ENCODE measurements around the gene NRP1. TPM values are rescaled to one million over a fixed set of nuclear protein-coding genes. Genes with fewer than 3 reads are reported as not detected.

Gene NRP1
- total RNA-seq, 1 experiment from 2014 or later: 0.71 TPM

DNA sequence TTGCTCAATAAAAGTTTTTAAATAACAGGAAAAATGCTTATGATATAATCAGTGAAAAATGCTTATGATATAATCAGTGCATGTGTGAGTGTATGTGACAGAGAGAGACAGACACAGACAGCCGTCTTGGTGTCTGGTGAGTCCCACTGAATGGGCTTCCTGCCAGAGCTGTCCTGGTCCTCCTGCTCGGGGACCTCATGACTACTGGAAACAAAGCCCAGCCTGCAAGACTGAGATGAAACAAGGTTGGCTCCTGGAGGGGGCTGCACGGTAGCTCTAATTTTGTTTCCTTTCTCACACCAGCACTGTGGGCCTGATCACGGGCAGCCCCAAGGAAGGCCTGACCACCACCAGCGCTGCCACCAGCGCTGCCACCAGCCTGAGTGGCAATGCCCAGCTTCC lies 57.3 kb downstream of the NRP1 start:
- no peak for DNase-seq
- Histone ChIP-seq H3K27me3 (ENCODE audit: low read length) (no peaks in the 10 kb centered on the region), H3K9me2 (replicated peaks; ENCODE audit: insufficient read depth, low read length) (no peaks in the 10 kb centered on the region), H3K4me2 (ENCODE audit: low read depth, low read length, poor library complexity, severe bottlenecking) (no peak overlapping the region), H3K4me1 (ENCODE audit: low read length) (no peaks in the 10 kb centered on the region), H3K4me3 (ENCODE audit: low read length) (no peak overlapping the region), H4K20me1 (ENCODE audit: insufficient read depth, low read depth, low read length) (no peaks in the 10 kb centered on the region), H3K9me3 (ENCODE audit: low read length) (no peaks in the 10 kb centered on the region), H3K9ac (ENCODE audit: low read length) (no peak overlapping the region), H3K36me3 (ENCODE audit: insufficient read depth, low read length) (no peaks in the 10 kb centered on the region), H3K79me2 (ENCODE audit: low read length) (no peaks in the 10 kb centered on the region), H3K27ac (ENCODE audit: low read length) (no peak overlapping the region), H2AFZ (ENCODE audit: low read length) (no peak overlapping the region)

DNA sequence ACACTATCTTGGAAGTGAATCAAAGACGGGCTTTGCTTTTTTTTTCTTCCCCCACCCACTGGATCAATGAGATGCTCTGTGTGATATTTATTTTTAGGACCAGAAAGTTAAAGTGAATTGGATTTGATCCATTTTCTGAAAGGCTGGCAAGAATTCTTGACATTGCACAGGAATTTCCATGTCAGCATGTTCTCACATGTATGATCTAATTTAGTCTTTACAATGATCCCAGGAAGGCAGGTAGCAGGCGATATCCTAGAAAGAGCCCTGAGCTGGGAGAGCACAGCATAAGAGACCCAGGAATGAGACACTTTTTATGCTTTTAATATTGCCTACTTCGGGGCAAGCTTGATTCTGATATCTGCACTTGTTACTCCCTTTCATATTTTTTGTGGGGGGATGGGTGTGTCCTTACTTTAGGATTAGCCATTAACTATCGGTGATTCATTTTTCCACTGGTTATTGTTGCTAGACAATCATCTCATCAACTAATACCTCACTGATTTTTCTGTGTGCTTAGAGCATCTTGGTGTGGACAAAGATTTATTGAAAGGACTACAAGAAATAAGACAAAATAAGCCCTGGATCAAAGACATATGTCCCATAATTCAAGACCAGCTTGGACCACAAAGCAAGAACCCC lies 58.1 kb downstream of the NRP1 start:
- H3K9me2 ChIP-seq (replicated peaks; ENCODE audit: insufficient read depth, low read length): no peaks in the 10 kb centered on the region
- H3K27me3 ChIP-seq (ENCODE audit: low read length): no peaks in the 10 kb centered on the region
- no peaks in the 10 kb centered on the region for H3K4me1 ChIP-seq (ENCODE audit: low read length)
- no peaks in the 10 kb centered on the region for H3K36me3 ChIP-seq (ENCODE audit: insufficient read depth, low read length)
- no peak for DNase-seq
- no peak overlapping the region for H3K4me2 ChIP-seq (ENCODE audit: low read depth, low read length, poor library complexity, severe bottlenecking)
- H3K9ac ChIP-seq (ENCODE audit: low read length): no peak overlapping the region
- H3K27ac ChIP-seq (ENCODE audit: low read length): no peak overlapping the region
- no peaks in the 10 kb centered on the region for H4K20me1 ChIP-seq (ENCODE audit: insufficient read depth, low read depth, low read length)
- H2AFZ ChIP-seq (ENCODE audit: low read length): no peak overlapping the region
- H3K79me2 ChIP-seq (ENCODE audit: low read length): no peaks in the 10 kb centered on the region
- no peaks in the 10 kb centered on the region for H3K9me3 ChIP-seq (ENCODE audit: low read length)
- H3K4me3 ChIP-seq (ENCODE audit: low read length): no peak overlapping the region

DNA sequence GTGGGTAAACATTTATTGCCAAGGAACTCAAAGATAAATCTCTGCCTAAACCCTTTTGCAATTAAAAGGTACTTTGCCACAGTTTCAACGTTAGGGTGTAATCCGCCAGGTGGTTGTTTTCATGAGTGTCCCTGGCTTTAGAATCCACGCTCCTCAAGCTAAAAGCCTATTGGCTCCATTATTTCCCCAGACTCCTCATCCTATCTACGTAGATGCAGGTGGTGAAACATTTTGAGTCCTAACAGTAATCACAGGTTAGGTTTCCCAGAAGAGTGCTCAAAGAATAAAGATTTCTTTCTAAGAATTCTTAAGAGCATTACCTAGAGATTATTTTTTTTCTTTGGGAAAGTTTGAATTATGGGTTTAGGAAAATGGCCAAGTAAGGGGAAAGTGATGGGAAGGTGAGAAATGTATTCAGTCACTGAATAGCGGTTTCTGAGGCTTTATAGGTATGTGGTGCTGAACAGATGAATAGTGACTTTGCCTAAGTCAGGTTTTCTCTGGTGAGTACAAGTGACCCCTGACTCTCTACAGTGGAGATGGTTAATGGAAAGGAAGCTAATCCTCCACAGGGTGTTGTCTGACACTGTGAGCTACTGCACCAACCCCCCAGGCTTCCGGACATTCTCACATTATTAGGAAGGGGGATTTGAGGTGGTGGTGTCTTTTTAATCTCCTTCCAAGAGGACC lies 60.2 kb downstream of the NRP1 start:
- Histone ChIP-seq H3K27me3 (ENCODE audit: low read length) (no peaks in the 10 kb centered on the region), H3K9me3 (ENCODE audit: low read length) (no peaks in the 10 kb centered on the region), H3K36me3 (ENCODE audit: insufficient read depth, low read length) (no peaks in the 10 kb centered on the region), H3K4me1 (ENCODE audit: low read length) (no peaks in the 10 kb centered on the region), H3K9me2 (replicated peaks; ENCODE audit: insufficient read depth, low read length) (no peaks in the 10 kb centered on the region), H3K27ac (ENCODE audit: low read length) (no peak overlapping the region), H3K4me2 (ENCODE audit: low read depth, low read length, poor library complexity, severe bottlenecking) (no peak overlapping the region), H3K9ac (ENCODE audit: low read length) (no peak overlapping the region), H3K79me2 (ENCODE audit: low read length) (no peaks in the 10 kb centered on the region), H4K20me1 (ENCODE audit: insufficient read depth, low read depth, low read length) (no peaks in the 10 kb centered on the region), H2AFZ (ENCODE audit: low read length) (no peak overlapping the region), H3K4me3 (ENCODE audit: low read length) (no peak overlapping the region)
- DNase-seq: no peak

DNA sequence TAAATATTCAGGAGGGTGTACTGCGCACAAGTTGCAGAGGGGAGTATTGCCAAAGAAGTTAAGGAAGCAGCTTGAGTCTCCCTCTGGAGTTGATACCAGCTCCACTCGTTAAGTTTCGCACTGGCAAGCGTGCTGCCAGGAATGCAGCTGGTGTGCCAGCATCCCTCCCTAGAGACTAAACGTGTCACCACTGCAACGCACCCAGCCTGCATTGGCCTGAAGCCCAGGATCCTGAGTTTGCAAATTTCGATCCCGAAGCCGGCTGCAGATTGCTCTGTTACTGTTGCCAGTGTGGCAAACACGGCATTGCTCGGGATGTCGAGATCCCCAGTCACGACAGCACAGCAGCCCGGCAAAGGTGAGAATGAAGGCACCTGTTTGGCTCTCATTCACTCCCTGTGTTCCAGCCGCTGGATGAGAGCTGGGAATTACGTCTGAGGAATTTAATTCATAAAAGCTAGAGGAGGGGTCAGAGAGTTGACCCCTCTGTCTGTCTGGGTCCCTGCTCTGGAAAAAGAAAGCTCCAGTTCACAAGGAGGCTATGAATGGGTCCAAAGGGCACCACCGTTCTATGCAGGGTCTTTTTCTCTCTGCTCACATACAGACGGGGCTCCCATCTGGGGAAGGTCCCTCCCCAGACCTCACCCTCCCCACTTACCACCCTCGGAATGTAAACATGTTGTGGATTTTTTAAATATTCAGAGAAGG lies 61.0 kb downstream of the NRP1 start:
- Histone ChIP-seq H3K4me2 (ENCODE audit: low read depth, low read length, poor library complexity, severe bottlenecking) (no peak overlapping the region), H3K4me3 (ENCODE audit: low read length) (no peak overlapping the region), H3K9ac (ENCODE audit: low read length) (no peak overlapping the region), H4K20me1 (ENCODE audit: insufficient read depth, low read depth, low read length) (no peaks in the 10 kb centered on the region), H3K27me3 (ENCODE audit: low read length) (no peaks in the 10 kb centered on the region), H3K9me3 (ENCODE audit: low read length) (no peaks in the 10 kb centered on the region), H3K9me2 (replicated peaks; ENCODE audit: insufficient read depth, low read length) (no peaks in the 10 kb centered on the region), H3K4me1 (ENCODE audit: low read length) (no peaks in the 10 kb centered on the region), H3K36me3 (ENCODE audit: insufficient read depth, low read length) (no peaks in the 10 kb centered on the region), H2AFZ (ENCODE audit: low read length) (no peak overlapping the region), H3K27ac (ENCODE audit: low read length) (no peak overlapping the region), H3K79me2 (ENCODE audit: low read length) (no peaks in the 10 kb centered on the region)
- DNase-seq: no peak

DNA sequence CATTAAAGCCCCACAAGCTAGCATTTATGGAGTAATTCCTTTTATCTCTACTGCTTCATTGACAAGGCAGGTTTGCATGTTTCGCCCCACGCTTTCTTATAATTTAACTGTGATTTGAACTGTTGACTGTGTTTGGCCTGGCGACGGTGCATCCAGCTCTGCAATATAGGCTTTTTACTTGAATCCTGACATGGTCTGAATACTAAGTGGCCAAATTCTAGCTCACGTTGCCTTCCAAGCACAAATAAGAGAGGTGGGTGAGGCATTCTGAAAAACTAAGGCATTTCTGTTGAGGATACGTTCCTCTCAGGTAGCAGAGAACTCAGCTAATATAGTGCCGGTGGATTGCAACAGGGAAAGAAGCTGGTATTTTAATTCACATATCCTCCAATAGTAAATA lies 61.8 kb downstream of the NRP1 start:
- no peaks in the 10 kb centered on the region for H3K27me3 ChIP-seq (ENCODE audit: low read length)
- no peaks in the 10 kb centered on the region for H3K36me3 ChIP-seq (ENCODE audit: insufficient read depth, low read length)
- H3K4me2 ChIP-seq (ENCODE audit: low read depth, low read length, poor library complexity, severe bottlenecking): no peak overlapping the region
- H3K4me1 ChIP-seq (ENCODE audit: low read length): no peaks in the 10 kb centered on the region
- no peaks in the 10 kb centered on the region for H4K20me1 ChIP-seq (ENCODE audit: insufficient read depth, low read depth, low read length)
- H3K4me3 ChIP-seq (ENCODE audit: low read length): no peak overlapping the region
- no peak overlapping the region for H3K27ac ChIP-seq (ENCODE audit: low read length)
- DNase-seq: no peak
- H3K9me2 ChIP-seq (replicated peaks; ENCODE audit: insufficient read depth, low read length): no peaks in the 10 kb centered on the region
- no peak overlapping the region for H2AFZ ChIP-seq (ENCODE audit: low read length)
- no peak overlapping the region for H3K9ac ChIP-seq (ENCODE audit: low read length)
- H3K9me3 ChIP-seq (ENCODE audit: low read length): no peaks in the 10 kb centered on the region
- no peaks in the 10 kb centered on the region for H3K79me2 ChIP-seq (ENCODE audit: low read length)

DNA sequence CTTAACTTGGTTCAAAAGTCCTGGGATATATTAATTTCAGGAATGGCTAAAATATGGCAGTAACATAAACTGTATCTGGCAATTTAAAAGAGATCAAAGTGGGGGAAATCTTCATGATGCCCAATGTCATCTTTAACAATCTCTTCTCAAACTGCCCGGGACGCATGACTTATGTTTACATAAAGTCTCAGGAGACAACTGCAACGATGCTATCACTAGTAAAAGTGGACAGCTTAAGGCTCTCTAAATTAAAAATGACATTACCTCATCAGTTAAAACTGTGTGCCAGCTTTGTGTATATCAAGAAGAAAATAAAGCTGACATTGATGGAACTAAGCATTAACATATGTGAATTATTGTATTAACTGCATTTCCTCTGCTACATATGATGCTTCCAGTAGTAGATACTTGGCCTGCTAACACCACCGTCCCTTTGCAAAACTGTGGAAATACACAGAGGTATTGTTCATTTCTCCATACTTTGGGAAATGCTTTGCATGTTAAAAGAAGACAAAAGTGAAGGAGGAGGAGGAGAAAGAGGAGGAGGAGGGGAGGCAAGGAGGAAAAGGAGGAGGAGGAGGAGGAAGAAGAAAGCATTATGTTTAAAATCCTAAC lies 62.4 kb downstream of the NRP1 start:
- Histone ChIP-seq H3K4me2 (ENCODE audit: low read depth, low read length, poor library complexity, severe bottlenecking) (no peak overlapping the region), H3K79me2 (ENCODE audit: low read length) (no peaks in the 10 kb centered on the region), H3K36me3 (ENCODE audit: insufficient read depth, low read length) (no peaks in the 10 kb centered on the region), H3K27ac (ENCODE audit: low read length) (no peak overlapping the region), H3K9me3 (ENCODE audit: low read length) (no peaks in the 10 kb centered on the region), H3K4me3 (ENCODE audit: low read length) (no peak overlapping the region), H4K20me1 (ENCODE audit: insufficient read depth, low read depth, low read length) (no peaks in the 10 kb centered on the region), H3K9me2 (replicated peaks; ENCODE audit: insufficient read depth, low read length) (no peaks in the 10 kb centered on the region), H3K4me1 (ENCODE audit: low read length) (no peaks in the 10 kb centered on the region), H2AFZ (ENCODE audit: low read length) (no peak overlapping the region), H3K9ac (ENCODE audit: low read length) (no peak overlapping the region), H3K27me3 (ENCODE audit: low read length) (no peaks in the 10 kb centered on the region)
- no peak for DNase-seq

DNA sequence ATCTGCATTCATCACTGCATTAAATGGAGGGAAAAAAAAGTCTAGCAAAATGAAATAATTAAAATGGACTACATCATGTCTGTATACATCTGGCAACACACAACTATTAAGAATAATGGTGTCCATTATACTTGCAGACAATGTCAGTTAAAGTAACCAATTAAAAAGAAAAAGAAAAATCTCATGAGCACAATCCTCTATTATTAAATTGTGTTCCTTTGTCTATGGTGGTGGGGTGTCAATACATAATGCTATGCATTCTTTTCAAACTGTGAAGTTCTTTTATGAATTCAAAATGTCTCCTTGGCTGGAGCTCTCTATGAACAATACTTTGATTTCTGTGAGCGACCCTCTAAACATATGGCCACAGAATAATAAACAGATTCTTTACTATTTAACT lies 63.5 kb downstream of the NRP1 start:
- H3K9me2 ChIP-seq (replicated peaks; ENCODE audit: insufficient read depth, low read length): no peaks in the 10 kb centered on the region
- H3K79me2 ChIP-seq (ENCODE audit: low read length): no peaks in the 10 kb centered on the region
- no peaks in the 10 kb centered on the region for H4K20me1 ChIP-seq (ENCODE audit: insufficient read depth, low read depth, low read length)
- no peak overlapping the region for H3K9ac ChIP-seq (ENCODE audit: low read length)
- H2AFZ ChIP-seq (ENCODE audit: low read length): no peak overlapping the region
- H3K4me1 ChIP-seq (ENCODE audit: low read length): no peaks in the 10 kb centered on the region
- H3K4me2 ChIP-seq (ENCODE audit: low read depth, low read length, poor library complexity, severe bottlenecking): no peak overlapping the region
- no peaks in the 10 kb centered on the region for H3K36me3 ChIP-seq (ENCODE audit: insufficient read depth, low read length)
- H3K27me3 ChIP-seq (ENCODE audit: low read length): no peaks in the 10 kb centered on the region
- no peaks in the 10 kb centered on the region for H3K9me3 ChIP-seq (ENCODE audit: low read length)
- H3K4me3 ChIP-seq (ENCODE audit: low read length): no peak overlapping the region
- DNase-seq: no peak
- no peak overlapping the region for H3K27ac ChIP-seq (ENCODE audit: low read length)

DNA sequence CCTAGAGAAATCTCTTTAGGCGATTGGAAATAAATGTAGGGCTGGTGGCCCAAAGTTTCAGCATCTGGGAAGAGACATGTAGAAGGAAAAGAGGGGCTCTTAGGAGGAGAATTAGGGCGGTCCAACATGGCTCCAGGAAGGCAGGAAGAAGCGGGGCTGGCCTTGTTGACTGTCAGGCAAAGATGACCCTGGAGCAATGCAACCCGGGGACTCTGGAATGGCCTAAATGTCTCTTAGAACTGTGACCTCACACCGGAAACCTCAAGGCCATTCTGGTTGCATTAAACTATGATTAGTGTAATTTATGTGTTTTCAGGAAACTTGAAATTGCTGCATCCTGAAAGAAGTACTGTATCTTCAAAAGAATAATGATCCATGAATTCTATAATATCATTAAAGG lies 66.8 kb downstream of the NRP1 start:
- no peaks in the 10 kb centered on the region for H3K27me3 ChIP-seq (ENCODE audit: low read length)
- no peaks in the 10 kb centered on the region for H3K9me2 ChIP-seq (replicated peaks; ENCODE audit: insufficient read depth, low read length)
- no peak for DNase-seq
- no peak overlapping the region for H3K9ac ChIP-seq (ENCODE audit: low read length)
- no peak overlapping the region for H2AFZ ChIP-seq (ENCODE audit: low read length)
- no peak overlapping the region for H3K4me2 ChIP-seq (ENCODE audit: low read depth, low read length, poor library complexity, severe bottlenecking)
- no peaks in the 10 kb centered on the region for H3K36me3 ChIP-seq (ENCODE audit: insufficient read depth, low read length)
- no peaks in the 10 kb centered on the region for H3K9me3 ChIP-seq (ENCODE audit: low read length)
- H3K27ac ChIP-seq (ENCODE audit: low read length): no peak overlapping the region
- H3K4me3 ChIP-seq (ENCODE audit: low read length): no peak overlapping the region
- H3K4me1 ChIP-seq (ENCODE audit: low read length): no peaks in the 10 kb centered on the region
- no peaks in the 10 kb centered on the region for H4K20me1 ChIP-seq (ENCODE audit: insufficient read depth, low read depth, low read length)
- H3K79me2 ChIP-seq (ENCODE audit: low read length): no peaks in the 10 kb centered on the region

Measured in Karpas-422 (cell line).